HepG2 (cell line): Measurements from ENCODE around the gene ZNF648. TPM values are rescaled to one million over a fixed set of nuclear protein-coding genes. Genes with fewer than 3 reads are reported as not detected.

Source experiments
- PHF21A ChIP-seq: sonication (generic); formaldehyde crosslinking; IDR thresholded peaks from 2 replicates; pipeline ENCODE4 v1.5.0; 2020; ENCODE audit warnings: mild to moderate bottlenecking, missing genetic modification reagents
- RAD21 ChIP-seq: fragments of 450-650 bp; formaldehyde crosslinking; IDR thresholded peaks from 2 replicates; pipeline ENCODE4 v1.5.0; 2020; ENCODE audit warnings: mild to moderate bottlenecking
- SP4 ChIP-seq: sonication (generic); formaldehyde crosslinking; IDR thresholded peaks from 2 replicates; pipeline ENCODE4 v1.8.1; 2023; ENCODE audit warnings: mild to moderate bottlenecking, missing genetic modification reagents
- polyA plus RNA-seq, 8 experiments: library from polyadenylated mRNA; depleted of rRNA in 3 of 8; stranded (reverse) in 7 of 8; unstranded in 1 of 8; fragments of >200 nt; fragmentation: Illumina TruSeq in 4 of 8; extraction: Trizol in 4 of 8; gene quantifications; 2 replicates each; pipeline versions ENCODE4 v1.2.1 to v1.2.3, GENCODE V29; 2011 to 2016; ENCODE audit warnings: low read depth in 4 of 8, missing spikeins in 1 of 8, mixed read lengths in 1 of 8; ENCODE audit not compliant: insufficient read depth in 1 of 8
- total RNA-seq, 5 experiments: library from RNA; depleted of rRNA; stranded (reverse); fragments of >200 nt; fragmentation: Illumina TruSeq; extraction: Trizol; gene quantifications; 2 replicates each; pipeline ENCODE4 v1.2.3, GENCODE V29; 2016; ENCODE audit warnings: low read depth in 1 of 5
- TF ChIP-seq, protein P1 (sequence below): sonication (generic); formaldehyde crosslinking; IDR thresholded peaks from 2 replicates; pipeline ENCODE4 v1.8.1; 2023; ENCODE audit warnings: mild to moderate bottlenecking, moderate library complexity, missing genetic modification reagents
- TF ChIP-seq, protein P2 (sequence below): sonication (generic); formaldehyde crosslinking; IDR thresholded peaks from 2 replicates; pipeline ENCODE4 v1.5.0; 2020; ENCODE audit warnings: mild to moderate bottlenecking, missing genetic modification reagents, borderline replicate concordance
- TF ChIP-seq, protein P3 (sequence below): sonication (generic); formaldehyde crosslinking; IDR thresholded peaks from 2 replicates; pipeline ENCODE4 v1.4.0; 2020; ENCODE audit warnings: missing genetic modification reagents, borderline replicate concordance
- TF ChIP-seq, protein P4 (sequence below): IDR thresholded peaks from 2 replicates; pipeline ENCODE4 v1.6.1; 2018; ENCODE audit warnings: missing genetic modification reagents, mild to moderate bottlenecking, missing compliant biosample characterization

ZNF648 gene
- total and polyA plus RNA-seq, 2 of the 13 experiments (the other 11 are each of a cell fraction or from before 2014, with no cell fraction given), result 0.13 to 0.37 TPM

DNA sequence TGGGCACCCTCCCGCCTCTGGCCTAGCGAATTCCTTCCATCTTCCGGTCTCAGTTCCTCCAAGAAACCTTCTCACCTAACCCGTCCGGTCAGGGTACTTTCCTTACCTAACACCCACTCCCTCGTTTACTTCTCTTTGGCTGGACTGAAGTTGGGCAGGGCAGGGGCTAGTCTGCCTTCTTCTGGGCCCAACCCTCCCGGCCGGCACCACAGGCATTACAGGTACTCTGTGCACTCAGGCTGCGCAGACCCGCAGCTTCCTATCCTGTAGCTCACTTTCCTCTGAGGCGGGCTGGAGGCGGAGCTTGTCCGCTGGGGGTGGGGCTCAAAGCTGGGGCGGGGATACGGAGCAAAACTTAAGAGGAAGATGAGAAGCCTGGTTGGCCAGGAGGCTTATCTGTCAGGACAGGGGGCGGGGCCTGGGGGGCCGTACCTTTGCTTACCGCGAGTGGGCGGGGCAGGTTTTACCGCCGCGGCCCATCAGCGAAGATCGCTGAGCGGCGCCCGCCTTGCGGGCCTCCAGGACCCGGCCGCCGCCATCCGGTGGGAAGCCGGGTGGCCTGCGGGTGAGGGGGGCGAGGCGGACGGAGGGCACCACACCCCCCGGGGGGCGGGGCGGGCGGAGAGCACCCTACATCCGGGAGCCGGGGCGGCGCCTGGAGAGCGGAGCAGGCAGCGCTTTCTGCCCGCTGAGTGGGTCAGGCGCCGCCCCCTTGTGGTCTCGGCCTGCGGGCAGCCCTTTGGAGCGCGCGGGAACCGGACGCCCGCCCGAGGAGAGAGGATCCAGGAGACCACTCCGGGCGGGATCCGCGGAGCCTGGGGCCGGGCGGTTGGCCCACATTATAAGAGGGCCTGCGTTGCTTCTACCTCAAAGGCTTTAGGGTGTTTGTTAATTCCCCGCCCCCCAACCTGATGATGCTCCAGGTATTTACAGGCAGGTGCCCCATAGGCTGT is 31.9 kb downstream of the ZNF648 start (continued):
- TF ChIP-seq, protein P1, sequence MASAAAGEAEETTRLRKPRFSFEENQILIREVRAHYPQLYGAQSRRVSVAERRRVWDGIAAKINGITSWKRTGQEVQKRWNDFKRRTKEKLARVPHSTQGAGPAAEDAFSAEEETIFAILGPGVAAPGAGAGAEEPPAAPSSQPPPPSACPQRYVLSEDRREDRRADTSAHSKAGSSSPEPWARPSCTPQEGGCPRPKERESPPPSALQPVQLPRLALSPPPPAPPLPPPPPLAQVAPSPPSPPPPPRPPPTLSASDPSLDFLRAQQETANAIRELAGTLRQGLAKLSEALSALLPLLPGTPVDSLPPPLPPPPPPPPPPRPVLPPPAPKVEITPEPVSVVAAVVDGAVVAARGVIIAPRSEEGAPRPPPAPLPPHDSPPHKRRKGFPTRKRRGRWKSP (CRISPR knock-in tag), result 0 out of 2 replicates have a peak, but pooled peaks have one; percentile 25
- TF ChIP-seq SP4 (peak; percentile 93), RAD21 (CRISPR knock-in tag) (0 out of 2 replicates have a peak, but pooled peaks have one; percentile 35), PHF21A (0 out of 2 replicates have a peak, but pooled peaks have one; percentile 10)
- TF ChIP-seq, protein P2, sequence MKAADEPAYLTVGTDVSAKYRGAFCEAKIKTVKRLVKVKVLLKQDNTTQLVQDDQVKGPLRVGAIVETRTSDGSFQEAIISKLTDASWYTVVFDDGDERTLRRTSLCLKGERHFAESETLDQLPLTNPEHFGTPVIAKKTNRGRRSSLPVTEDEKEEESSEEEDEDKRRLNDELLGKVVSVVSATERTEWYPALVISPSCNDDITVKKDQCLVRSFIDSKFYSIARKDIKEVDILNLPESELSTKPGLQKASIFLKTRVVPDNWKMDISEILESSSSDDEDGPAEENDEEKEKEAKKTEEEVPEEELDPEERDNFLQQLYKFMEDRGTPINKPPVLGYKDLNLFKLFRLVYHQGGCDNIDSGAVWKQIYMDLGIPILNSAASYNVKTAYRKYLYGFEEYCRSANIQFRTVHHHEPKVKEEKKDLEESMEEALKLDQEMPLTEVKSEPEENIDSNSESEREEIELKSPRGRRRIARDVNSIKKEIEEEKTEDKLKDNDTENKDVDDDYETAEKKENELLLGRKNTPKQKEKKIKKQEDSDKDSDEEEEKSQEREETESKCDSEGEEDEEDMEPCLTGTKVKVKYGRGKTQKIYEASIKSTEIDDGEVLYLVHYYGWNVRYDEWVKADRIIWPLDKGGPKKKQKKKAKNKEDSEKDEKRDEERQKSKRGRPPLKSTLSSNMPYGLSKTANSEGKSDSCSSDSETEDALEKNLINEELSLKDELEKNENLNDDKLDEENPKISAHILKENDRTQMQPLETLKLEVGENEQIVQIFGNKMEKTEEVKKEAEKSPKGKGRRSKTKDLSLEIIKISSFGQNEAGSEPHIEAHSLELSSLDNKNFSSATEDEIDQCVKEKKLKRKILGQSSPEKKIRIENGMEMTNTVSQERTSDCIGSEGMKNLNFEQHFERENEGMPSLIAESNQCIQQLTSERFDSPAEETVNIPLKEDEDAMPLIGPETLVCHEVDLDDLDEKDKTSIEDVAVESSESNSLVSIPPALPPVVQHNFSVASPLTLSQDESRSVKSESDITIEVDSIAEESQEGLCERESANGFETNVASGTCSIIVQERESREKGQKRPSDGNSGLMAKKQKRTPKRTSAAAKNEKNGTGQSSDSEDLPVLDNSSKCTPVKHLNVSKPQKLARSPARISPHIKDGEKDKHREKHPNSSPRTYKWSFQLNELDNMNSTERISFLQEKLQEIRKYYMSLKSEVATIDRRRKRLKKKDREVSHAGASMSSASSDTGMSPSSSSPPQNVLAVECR (CRISPR knock-in tag), result peak; percentile 51; the same call in 1 of the 2 replicates
- TF ChIP-seq, protein P3, sequence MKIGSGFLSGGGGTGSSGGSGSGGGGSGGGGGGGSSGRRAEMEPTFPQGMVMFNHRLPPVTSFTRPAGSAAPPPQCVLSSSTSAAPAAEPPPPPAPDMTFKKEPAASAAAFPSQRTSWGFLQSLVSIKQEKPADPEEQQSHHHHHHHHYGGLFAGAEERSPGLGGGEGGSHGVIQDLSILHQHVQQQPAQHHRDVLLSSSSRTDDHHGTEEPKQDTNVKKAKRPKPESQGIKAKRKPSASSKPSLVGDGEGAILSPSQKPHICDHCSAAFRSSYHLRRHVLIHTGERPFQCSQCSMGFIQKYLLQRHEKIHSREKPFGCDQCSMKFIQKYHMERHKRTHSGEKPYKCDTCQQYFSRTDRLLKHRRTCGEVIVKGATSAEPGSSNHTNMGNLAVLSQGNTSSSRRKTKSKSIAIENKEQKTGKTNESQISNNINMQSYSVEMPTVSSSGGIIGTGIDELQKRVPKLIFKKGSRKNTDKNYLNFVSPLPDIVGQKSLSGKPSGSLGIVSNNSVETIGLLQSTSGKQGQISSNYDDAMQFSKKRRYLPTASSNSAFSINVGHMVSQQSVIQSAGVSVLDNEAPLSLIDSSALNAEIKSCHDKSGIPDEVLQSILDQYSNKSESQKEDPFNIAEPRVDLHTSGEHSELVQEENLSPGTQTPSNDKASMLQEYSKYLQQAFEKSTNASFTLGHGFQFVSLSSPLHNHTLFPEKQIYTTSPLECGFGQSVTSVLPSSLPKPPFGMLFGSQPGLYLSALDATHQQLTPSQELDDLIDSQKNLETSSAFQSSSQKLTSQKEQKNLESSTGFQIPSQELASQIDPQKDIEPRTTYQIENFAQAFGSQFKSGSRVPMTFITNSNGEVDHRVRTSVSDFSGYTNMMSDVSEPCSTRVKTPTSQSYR, result 0 out of 2 replicates have a peak, but pooled peaks have one; percentile 16
- TF ChIP-seq, protein P4, sequence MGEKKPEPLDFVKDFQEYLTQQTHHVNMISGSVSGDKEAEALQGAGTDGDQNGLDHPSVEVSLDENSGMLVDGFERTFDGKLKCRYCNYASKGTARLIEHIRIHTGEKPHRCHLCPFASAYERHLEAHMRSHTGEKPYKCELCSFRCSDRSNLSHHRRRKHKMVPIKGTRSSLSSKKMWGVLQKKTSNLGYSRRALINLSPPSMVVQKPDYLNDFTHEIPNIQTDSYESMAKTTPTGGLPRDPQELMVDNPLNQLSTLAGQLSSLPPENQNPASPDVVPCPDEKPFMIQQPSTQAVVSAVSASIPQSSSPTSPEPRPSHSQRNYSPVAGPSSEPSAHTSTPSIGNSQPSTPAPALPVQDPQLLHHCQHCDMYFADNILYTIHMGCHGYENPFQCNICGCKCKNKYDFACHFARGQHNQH (CRISPR knock-in tag), result 0 out of 2 replicates have a peak, but pooled peaks have one; percentile 25
